SK-N-SH (cell line): ENCODE results near the gene GAPVD1. TPM values are rescaled to one million over a fixed set of nuclear protein-coding genes. Genes with fewer than 3 reads are reported as not detected.

Experiments
- CTCF ChIA-PET: fragments of 300-600, 350-600 bp; formaldehyde crosslinking; extraction: SDS; loops from one replicate; lab custom pipeline; 2021; lab: Yijun Ruan, JAX
- POLR2A ChIA-PET: fragments of 350-600 bp; sonication (Branson Sonifier 250); formaldehyde crosslinking; extraction: SDS; loops from one replicate; lab custom pipeline; 2020; ENCODE audit warnings: antibody characterized with exemption, inconsistent platforms; lab: Yijun Ruan, JAX
- DNase-seq: peaks from one replicate; pipeline ENCODE4 v3.0.0; 2012
- H2AFZ ChIP-seq: fragments of 200-600 bp; sonication (generic); 2 replicates; pipeline ENCODE4 v1.8.1; 2016; ENCODE audit warnings: antibody characterized with exemption, mild to moderate bottlenecking, low read depth
- H3F3A ChIP-seq: fragments of 200-600 bp; sonication (generic); replicated peaks from 2 replicates; pipeline ENCODE3; 2016; ENCODE audit warnings: antibody characterized with exemption, mild to moderate bottlenecking; ENCODE audit not compliant: insufficient read depth
- H3K27ac ChIP-seq, 2 experiments: fragments of 200-500 bp in 1 of 2; fragments of 200-600 bp in 1 of 2; sonication (Bioruptor generic) in 1 of 2; sonication (generic), shearing (Covaris generic) in 1 of 2; 2 replicates each; pipeline versions ENCODE4 v1.5.1 to v1.6.1; 2014 to 2016; ENCODE audit warnings: low read depth in 2 of 2, inconsistent platforms in 1 of 2, low read length in 1 of 2, mild to moderate bottlenecking in 1 of 2, mixed read lengths in 1 of 2
- H3K27me3 ChIP-seq: fragments of 200-600 bp; sonication (generic), shearing (Covaris generic); 2 replicates; pipeline ENCODE4 v1.6.1; 2016; ENCODE audit warnings: mixed run types; ENCODE audit not compliant: insufficient read depth
- H3K36me3 ChIP-seq, 2 experiments: fragments of 200-500 bp in 1 of 2; fragments of 200-600 bp in 1 of 2; sonication (Bioruptor generic) in 1 of 2; sonication (generic) in 1 of 2; replicated peaks in 1 of 2; 2 replicates each; pipeline versions ENCODE3 to v1.5.1; 2014 to 2016; ENCODE audit warnings: low read length in 1 of 2, mild to moderate bottlenecking in 1 of 2; ENCODE audit not compliant: insufficient read depth in 2 of 2, control insufficient read depth in 1 of 2
- H3K4me1 ChIP-seq, 2 experiments: fragments of 200-500 bp in 1 of 2; fragments of 200-600 bp in 1 of 2; sonication (Bioruptor generic) in 1 of 2; sonication (generic), shearing (Covaris generic) in 1 of 2; 2 replicates each; pipeline versions ENCODE4 v1.5.1 to v1.6.1; 2014 to 2016; ENCODE audit warnings: low read depth in 1 of 2, low read length in 1 of 2, mixed run types in 1 of 2; ENCODE audit not compliant: insufficient read depth in 2 of 2, control insufficient read depth in 1 of 2
- H3K4me2 ChIP-seq: fragments of 200-600 bp; sonication (generic), shearing (Covaris generic); 2 replicates; pipeline ENCODE4 v1.6.1; 2017; ENCODE audit warnings: mixed run types
- H3K4me3 ChIP-seq, 2 experiments: fragments of 200-500 bp in 1 of 2; fragments of 200-600 bp in 1 of 2; sonication (Bioruptor generic) in 1 of 2; sonication (generic), shearing (Covaris generic) in 1 of 2; 2 replicates each; pipeline versions ENCODE4 v1.5.1 to v1.8.1; 2014 to 2016; ENCODE audit warnings: low read depth in 2 of 2, inconsistent platforms in 1 of 2, low read length in 1 of 2, mild to moderate bottlenecking in 1 of 2, mixed read lengths in 1 of 2, moderate library complexity in 1 of 2
- H3K79me2 ChIP-seq: fragments of 200-600 bp; sonication (generic); 2 replicates; pipeline ENCODE4 v1.8.1; 2017; ENCODE audit warnings: mild to moderate bottlenecking; ENCODE audit not compliant: insufficient read depth
- H3K9ac ChIP-seq: fragments of 200-600 bp; sonication (generic); 2 replicates; pipeline ENCODE4 v1.6.1; 2017; ENCODE audit warnings: mixed run types
- H3K9me2 ChIP-seq: fragments of 200-600 bp; sonication (generic); 2 replicates; pipeline ENCODE4 v1.6.1; 2017; ENCODE audit warnings: mixed run types
- H3K9me3 ChIP-seq: fragments of 200-600 bp; sonication (generic); 2 replicates; pipeline ENCODE4 v1.6.1; 2017; ENCODE audit warnings: mixed run types, mild to moderate bottlenecking, moderate library complexity
- H4K20me1 ChIP-seq: fragments of 200-600 bp; sonication (generic); 2 replicates; pipeline ENCODE4 v1.6.1; 2017; ENCODE audit warnings: mild to moderate bottlenecking, mixed run types; ENCODE audit not compliant: insufficient read depth
- CTCF ChIP-seq: fragments of 200-600 bp; sonication (generic); IDR thresholded peaks from 2 replicates; pipeline ENCODE4 v1.6.1; 2017; ENCODE audit warnings: antibody characterized with exemption, mild to moderate bottlenecking, moderate library complexity
- ELF1 ChIP-seq: IDR thresholded peaks from 2 replicates; pipeline ENCODE4 v1.4.0; 2012
- EP300 ChIP-seq, 2 experiments: IDR thresholded peaks; 2 replicates each; pipeline versions ENCODE4 v1.4.0 to v1.6.1; 2012; ENCODE audit warnings: borderline replicate concordance in 1 of 2, low read depth in 1 of 2, low read length in 1 of 2
- EZH2phosphoT487 ChIP-seq: fragments of 200-600 bp; sonication (generic); IDR thresholded peaks from 2 replicates; pipeline ENCODE4 v1.6.1; 2017; ENCODE audit warnings: low read depth, mixed run types, mild to moderate bottlenecking, antibody characterized with exemption, moderate library complexity, borderline replicate concordance
- FOXJ3 ChIP-seq: sonication (generic); formaldehyde crosslinking; IDR thresholded peaks from 2 replicates; pipeline ENCODE4 v1.5.1; 2020; ENCODE audit warnings: mild to moderate bottlenecking, missing genetic modification reagents
- FOXM1 ChIP-seq: IDR thresholded peaks from 2 replicates; pipeline ENCODE4 v1.4.0; 2012; ENCODE audit warnings: low read depth, mild to moderate bottlenecking
- GABPA ChIP-seq: IDR thresholded peaks from 2 replicates; pipeline ENCODE4 v1.4.0; 2012; ENCODE audit warnings: low read depth, mild to moderate bottlenecking
- GATA2 ChIP-seq: sonication (generic); formaldehyde crosslinking; IDR thresholded peaks from 2 replicates; pipeline ENCODE4 v1.5.0; 2020; ENCODE audit warnings: mild to moderate bottlenecking, missing genetic modification reagents
- JUND ChIP-seq: IDR thresholded peaks from 2 replicates; pipeline ENCODE4 v1.4.0; 2012
- MAX ChIP-seq: IDR thresholded peaks from 2 replicates; pipeline ENCODE4 v1.4.0; 2012; ENCODE audit warnings: low read depth
- MEF2A ChIP-seq: IDR thresholded peaks from 2 replicates; pipeline ENCODE4 v1.4.0; 2012; ENCODE audit warnings: low read depth, borderline replicate concordance
- MXI1 ChIP-seq: IDR thresholded peaks from 2 replicates; pipeline ENCODE4 v1.6.1; 2012; ENCODE audit warnings: mild to moderate bottlenecking, low read depth, low read length, improper control_type of control experiment
- NRF1 ChIP-seq: IDR thresholded peaks from 2 replicates; pipeline ENCODE4 v1.6.1; 2012; ENCODE audit warnings: low read depth, mild to moderate bottlenecking, low read length
- RAD21 ChIP-seq: IDR thresholded peaks from 2 replicates; pipeline ENCODE4 v1.6.1; 2012; ENCODE audit warnings: mild to moderate bottlenecking, low read length
- RFX5 ChIP-seq: IDR thresholded peaks from 2 replicates; pipeline ENCODE4 v1.6.1; 2012; ENCODE audit warnings: mild to moderate bottlenecking, improper control_type of control experiment, low read length
- RXRA ChIP-seq: IDR thresholded peaks from 2 replicates; pipeline ENCODE4 v1.4.0; 2012; ENCODE audit warnings: low read depth, mild to moderate bottlenecking, borderline replicate concordance
- SIN3A ChIP-seq: IDR thresholded peaks from 2 replicates; pipeline ENCODE4 v1.6.1; 2012; ENCODE audit warnings: low read depth, mild to moderate bottlenecking, low read length, moderate library complexity, borderline replicate concordance
- SMC3 ChIP-seq: IDR thresholded peaks from 2 replicates; pipeline ENCODE4 v1.6.1; 2012; ENCODE audit warnings: low read depth, low read length, improper control_type of control experiment
- TAF1 ChIP-seq: IDR thresholded peaks from 2 replicates; pipeline ENCODE4 v1.6.1; 2012; ENCODE audit warnings: low read depth, mild to moderate bottlenecking, low read length, moderate library complexity, borderline replicate concordance
- TEAD4 ChIP-seq: IDR thresholded peaks from 2 replicates; pipeline ENCODE4 v1.4.0; 2012; ENCODE audit warnings: mild to moderate bottlenecking, borderline replicate concordance; ENCODE audit not compliant: insufficient read depth
- USF1 ChIP-seq: IDR thresholded peaks from 2 replicates; pipeline ENCODE4 v1.4.0; 2012; ENCODE audit warnings: low read depth, borderline replicate concordance
- YY1 ChIP-seq: IDR thresholded peaks from 2 replicates; pipeline ENCODE4 v1.4.0; 2012; ENCODE audit warnings: low read depth, mild to moderate bottlenecking
- WGBS: methylation state at CpG from one replicate; pipeline ENCODE4 v1.1.6; 2017; ENCODE audit warnings: low lambda C conversion rate; 5-methylcytosine and 5-hydroxymethylcytosine counted together
- polyA plus RNA-seq, 3 experiments: library from polyadenylated mRNA; depleted of rRNA; stranded (reverse); fragments of >200 nt; gene quantifications; 2 replicates each; pipeline ENCODE4 v1.2.3, GENCODE V29; 2012

GAPVD1 gene
- polyA plus RNA-seq, 1 of the 3 experiments (the other 2 are of a cell fraction), result 10.5 TPM

DNA sequence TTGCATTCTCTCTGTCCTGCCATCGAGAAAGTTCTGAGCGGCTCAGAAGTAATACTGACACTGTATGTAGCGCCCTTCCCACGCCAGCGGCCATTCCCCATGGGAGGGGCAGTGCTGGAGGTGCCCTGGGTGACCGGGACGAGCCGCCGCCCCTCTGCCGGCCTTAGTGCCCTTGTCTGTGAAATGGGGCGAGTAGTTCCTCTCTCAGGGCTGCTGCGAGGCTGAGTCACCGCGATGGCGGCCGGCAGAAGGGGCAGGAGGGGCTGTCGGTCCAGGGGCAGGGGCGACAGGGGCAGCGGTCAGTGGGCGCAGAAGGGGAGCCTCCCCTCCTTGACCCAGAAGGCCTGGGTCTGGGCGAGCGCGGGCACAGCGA is 148.9 kb downstream of the GAPVD1 start:
- CTCF ChIA-PET, result no interaction called here
- no peak overlapping the region for H3K4me3 ChIP-seq
- H2AFZ ChIP-seq, result no peak overlapping the region

GRCh38 chr9:125411171-125411756 is 149.6 kb downstream of the GAPVD1 start:
- H3K9me2 ChIP-seq, result no peaks in the 10 kb centered on the region
- DNase-seq, result no peak
- H3K79me2 ChIP-seq, result no peaks in the 10 kb centered on the region
- ChIA-PET POLR2A (no interaction called here), CTCF (interaction anchor here (0.9 to 1.8 kb wide), 3 partner anchors 147 to 1087 kb away, joined by 3 to 5 read pairs (median 4); no protein-coding TSS in a partner anchor)
- WGBS, result 82% methylated on average over 5 of the region's 14 CpGs
- no peaks in the 10 kb centered on the region for H3F3A ChIP-seq
- H3K27ac ChIP-seq, result no peak overlapping the region
- H3K4me1 ChIP-seq, result peaks cover 0 to 5% of the 10 kb centered on the region in 2 experiments; a peak in 1 of 4 replicates
- H3K36me3 ChIP-seq, result no peaks in the 10 kb centered on the region
- H2AFZ ChIP-seq, result no peak overlapping the region
- H3K9ac ChIP-seq, result no peak overlapping the region
- no peak overlapping the region for H3K4me2 ChIP-seq
- H4K20me1 ChIP-seq, result no peaks in the 10 kb centered on the region
- no peaks in the 10 kb centered on the region for H3K27me3 ChIP-seq
- H3K4me3 ChIP-seq, result no peak overlapping the region
- H3K9me3 ChIP-seq, result no peaks in the 10 kb centered on the region
- no peak for TF ChIP-seq ELF1
- no peak for TF ChIP-seq USF1
- no peak for TF ChIP-seq SMC3
- no peak for TF ChIP-seq NRF1
- no peak for TF ChIP-seq EP300 (IDR thresholded peaks at IDR 0.05; ENCODE audit: borderline replicate concordance in 1 of 2, low read depth in 1 of 2, low read length in 1 of 2)
- TF ChIP-seq MEF2A, result no peak
- no peak for TF ChIP-seq GABPA
- no peak for TF ChIP-seq RXRA
- no peak for TF ChIP-seq SIN3A
- TF ChIP-seq RFX5, result no peak
- no peak for TF ChIP-seq GATA2 (CRISPR knock-in tag)
- TF ChIP-seq MAX, result no peak

More for the DNA sequence above, 148.9 kb downstream of the GAPVD1 start:
- no peak overlapping the region for H3K4me2 ChIP-seq
- H3K9me2 ChIP-seq, result no peaks in the 10 kb centered on the region
- no peak for TF ChIP-seq EZH2phosphoT487
- no peak for TF ChIP-seq FOXJ3 (CRISPR knock-in tag)
- no peak for TF ChIP-seq ELF1
- no peak for TF ChIP-seq MAX
- no peak for TF ChIP-seq GABPA
- no peak for TF ChIP-seq TEAD4
- no peak for TF ChIP-seq CTCF
- TF ChIP-seq YY1, result no peak
- TF ChIP-seq MXI1, result no peak
- no peak for TF ChIP-seq GATA2 (CRISPR knock-in tag)
- no peak for TF ChIP-seq FOXM1
- no peak for TF ChIP-seq TAF1
- TF ChIP-seq SMC3, result no peak
- no peak for TF ChIP-seq USF1
- no peak for TF ChIP-seq JUND
- no peak for TF ChIP-seq RAD21
- TF ChIP-seq, all 33 proteins: peak for 0
- POLR2A ChIA-PET, result no interaction called here
- H3K27me3 ChIP-seq, result no peaks in the 10 kb centered on the region
- H3F3A ChIP-seq, result no peaks in the 10 kb centered on the region
- no peak for DNase-seq
- H3K9me3 ChIP-seq, result no peaks in the 10 kb centered on the region
- H4K20me1 ChIP-seq, result no peaks in the 10 kb centered on the region
- no peak overlapping the region for H3K9ac ChIP-seq
- H3K36me3 ChIP-seq, result no peaks in the 10 kb centered on the region
- H3K27ac ChIP-seq, result no peak overlapping the region
- 98% methylated on average over 23 of the region's 24 CpGs for WGBS
- peaks cover 0 to 5% of the 10 kb centered on the region in 2 experiments; a peak in 1 of 4 replicates for H3K4me1 ChIP-seq
- H3K79me2 ChIP-seq, result no peaks in the 10 kb centered on the region
